Endodermal cell (in vitro differentiated cells): ENCODE results near the gene GDF10. TPM values are rescaled to one million over a fixed set of nuclear protein-coding genes. Genes with fewer than 3 reads are reported as not detected.

ENCODE experiments used
- DNase-seq: peaks from one replicate; pipeline ENCODE4 v3.0.0-alpha.2; 2017
- H3K27ac ChIP-seq: 2 replicates; pipeline ENCODE4 v1.5.1; 2013; ENCODE audit warnings: mild to moderate bottlenecking, low read depth, low read length, moderate library complexity
- H3K27me3 ChIP-seq: 2 replicates; pipeline ENCODE4 v1.6.1; 2013; ENCODE audit warnings: mild to moderate bottlenecking, low read length, moderate library complexity; ENCODE audit not compliant: insufficient read depth, control insufficient read depth, poor library complexity, severe bottlenecking
- H3K36me3 ChIP-seq: 2 replicates; pipeline ENCODE4 v1.7.0; 2013; ENCODE audit warnings: mild to moderate bottlenecking, low read length, moderate library complexity; ENCODE audit not compliant: control insufficient read depth, insufficient read depth
- H3K4me1 ChIP-seq: one replicate; pipeline ENCODE4 v1.7.0; 2013; ENCODE audit warnings: low read length; ENCODE audit not compliant: control insufficient read depth, insufficient read depth
- H3K4me3 ChIP-seq: 2 replicates; pipeline ENCODE4 v1.5.1; 2013; ENCODE audit warnings: mild to moderate bottlenecking, low read length, moderate library complexity
- H3K9ac ChIP-seq: 2 replicates; pipeline ENCODE4 v1.6.1; 2013; ENCODE audit warnings: mild to moderate bottlenecking, low read length, moderate library complexity; ENCODE audit not compliant: poor library complexity, severe bottlenecking; ENCODE audit errors: extremely low read depth
- H3K9me3 ChIP-seq: 2 replicates; pipeline ENCODE4 v1.6.1; 2013; ENCODE audit warnings: mild to moderate bottlenecking, low read length, moderate library complexity; ENCODE audit not compliant: control insufficient read depth
- H3K27ac Mint-ChIP-seq: 2 replicates; pipeline ENCODE4 v1.8.0; 2020; ENCODE audit warnings: mixed read lengths
- H3K27me3 Mint-ChIP-seq: 2 replicates; pipeline ENCODE4 v1.8.0; 2021; ENCODE audit warnings: mild to moderate bottlenecking, mixed read lengths; ENCODE audit not compliant: insufficient read depth
- H3K36me3 Mint-ChIP-seq: 2 replicates; pipeline ENCODE4 v1.8.0; 2020; ENCODE audit warnings: low read depth, mixed read lengths
- H3K4me1 Mint-ChIP-seq: 2 replicates; pipeline ENCODE4 v1.8.0; 2020; ENCODE audit warnings: mixed read lengths
- H3K4me3 Mint-ChIP-seq: 2 replicates; pipeline ENCODE4 v1.8.0; 2020; ENCODE audit warnings: mild to moderate bottlenecking, moderate library complexity, mixed read lengths
- H3K9me3 Mint-ChIP-seq: 2 replicates; pipeline ENCODE4 v1.8.0; 2020; ENCODE audit warnings: mild to moderate bottlenecking, mixed read lengths
- WGBS, 2 experiments: methylation state at CpG; one replicate each; pipeline versions ENCODE4 v1.1.5 to v1.1.7; 2013; ENCODE audit warnings: missing lambda C conversion rate in 2 of 2, mixed read lengths in 1 of 2; ENCODE audit not compliant: insufficient coverage in 1 of 2, insufficient read length in 1 of 2; 5-methylcytosine and 5-hydroxymethylcytosine counted together
- total RNA-seq, 2 donors: library from RNA; stranded (reverse); fragmentation: NEBNext Ultra II Directional in 1 of 2; extraction: Animal tissue kit (Norgen Biotek cat#: 25700) in 1 of 2; gene quantifications; 2 replicates in 1 of 2; 3 replicates in 1 of 2; pipeline ENCODE4 v1.2.1, GENCODE V29; 2021
- TF ChIP-seq, protein P1 (sequence below): fragments of 200-600 bp; sonication (generic); conservative IDR thresholded peaks from 2 replicates; pipeline ENCODE4 v1.5.0; 2021; ENCODE audit warnings: antibody characterized with exemption, mild to moderate bottlenecking

GDF10 gene
- total RNA-seq, 2 donors from 2014 or later = not detected

DNA sequence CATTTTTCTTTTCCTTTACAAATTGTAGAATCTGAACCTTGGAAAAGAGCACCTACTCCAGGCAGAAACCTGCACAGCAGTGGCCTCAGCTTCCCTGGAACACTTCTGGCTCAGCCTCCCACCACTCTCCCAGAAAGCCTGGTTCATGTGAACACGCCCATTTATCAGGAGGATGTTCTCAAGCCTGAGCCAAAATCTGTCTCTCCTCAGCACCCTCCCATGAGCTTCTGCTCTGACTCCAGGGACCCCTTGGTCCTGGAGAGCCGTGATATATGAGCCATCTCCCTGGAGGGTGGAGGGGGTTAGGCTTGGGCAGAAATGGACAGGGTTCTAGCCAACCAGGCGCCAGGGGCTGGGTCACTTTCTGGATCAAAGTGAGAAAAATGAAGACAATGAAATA lies 32.4 kb downstream of the GDF10 start:
- 91% methylated on average over 3 of the region's 3 CpGs; no CpG with 5 or more reads in 1 of the 2 experiments for WGBS, 2 experiments
- Mint-ChIP-seq H3K36me3 (no peaks in the 10 kb centered on the region), H3K4me3 (no peak overlapping the region), H3K27ac (no peak overlapping the region), H3K27me3 (peaks cover 5% of the 10 kb centered on the region), H3K9me3 (peaks cover 3% of the 10 kb centered on the region), H3K4me1 (no peaks in the 10 kb centered on the region)
- Histone ChIP-seq H3K4me3 (no peak overlapping the region), H3K9me3 (no peaks in the 10 kb centered on the region), H3K36me3 (no peaks in the 10 kb centered on the region), H3K9ac (no peak overlapping the region), H3K27me3 (no peaks in the 10 kb centered on the region), H3K27ac (no peak overlapping the region), H3K4me1 (no peaks in the 10 kb centered on the region)
- TF ChIP-seq, protein P1, sequence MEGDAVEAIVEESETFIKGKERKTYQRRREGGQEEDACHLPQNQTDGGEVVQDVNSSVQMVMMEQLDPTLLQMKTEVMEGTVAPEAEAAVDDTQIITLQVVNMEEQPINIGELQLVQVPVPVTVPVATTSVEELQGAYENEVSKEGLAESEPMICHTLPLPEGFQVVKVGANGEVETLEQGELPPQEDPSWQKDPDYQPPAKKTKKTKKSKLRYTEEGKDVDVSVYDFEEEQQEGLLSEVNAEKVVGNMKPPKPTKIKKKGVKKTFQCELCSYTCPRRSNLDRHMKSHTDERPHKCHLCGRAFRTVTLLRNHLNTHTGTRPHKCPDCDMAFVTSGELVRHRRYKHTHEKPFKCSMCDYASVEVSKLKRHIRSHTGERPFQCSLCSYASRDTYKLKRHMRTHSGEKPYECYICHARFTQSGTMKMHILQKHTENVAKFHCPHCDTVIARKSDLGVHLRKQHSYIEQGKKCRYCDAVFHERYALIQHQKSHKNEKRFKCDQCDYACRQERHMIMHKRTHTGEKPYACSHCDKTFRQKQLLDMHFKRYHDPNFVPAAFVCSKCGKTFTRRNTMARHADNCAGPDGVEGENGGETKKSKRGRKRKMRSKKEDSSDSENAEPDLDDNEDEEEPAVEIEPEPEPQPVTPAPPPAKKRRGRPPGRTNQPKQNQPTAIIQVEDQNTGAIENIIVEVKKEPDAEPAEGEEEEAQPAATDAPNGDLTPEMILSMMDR = no peak
- DNase-seq = no peak

DNA sequence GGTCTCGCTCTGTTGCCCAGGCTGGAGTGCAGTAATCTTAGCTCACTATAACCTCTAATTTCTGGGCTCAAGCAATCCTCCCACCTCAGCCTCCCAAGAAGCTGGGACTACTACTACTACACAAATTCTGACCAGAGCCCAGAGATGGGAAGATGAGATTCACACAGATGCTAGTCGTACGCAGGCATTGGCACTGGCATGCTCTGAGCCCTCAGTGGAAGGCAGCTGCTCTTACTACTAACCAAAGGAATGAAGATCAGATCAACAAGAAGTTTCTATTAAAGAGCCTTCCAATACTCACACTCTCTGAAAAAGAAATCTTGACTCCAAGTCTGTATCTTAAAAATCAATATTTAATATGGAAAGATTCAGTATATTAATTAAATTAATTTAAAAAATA lies 32.9 kb downstream of the GDF10 start:
- Mint-ChIP-seq H3K9me3 (no peaks in the 10 kb centered on the region), H3K36me3 (no peaks in the 10 kb centered on the region), H3K4me3 (no peak overlapping the region), H3K27ac (no peak overlapping the region), H3K4me1 (no peaks in the 10 kb centered on the region), H3K27me3 (peaks cover 5% of the 10 kb centered on the region)
- H3K36me3 ChIP-seq = no peaks in the 10 kb centered on the region
- no peak overlapping the region for H3K27ac ChIP-seq
- TF ChIP-seq, protein P1 = no peak
- H3K4me1 ChIP-seq = no peaks in the 10 kb centered on the region
- H3K4me3 ChIP-seq = no peak overlapping the region
- no peaks in the 10 kb centered on the region for H3K9me3 ChIP-seq
- 91 to 92% methylated on average over 3 of the region's 3 CpGs for WGBS, 2 experiments
- H3K9ac ChIP-seq = no peak overlapping the region
- no peaks in the 10 kb centered on the region for H3K27me3 ChIP-seq
- no peak for DNase-seq

DNA sequence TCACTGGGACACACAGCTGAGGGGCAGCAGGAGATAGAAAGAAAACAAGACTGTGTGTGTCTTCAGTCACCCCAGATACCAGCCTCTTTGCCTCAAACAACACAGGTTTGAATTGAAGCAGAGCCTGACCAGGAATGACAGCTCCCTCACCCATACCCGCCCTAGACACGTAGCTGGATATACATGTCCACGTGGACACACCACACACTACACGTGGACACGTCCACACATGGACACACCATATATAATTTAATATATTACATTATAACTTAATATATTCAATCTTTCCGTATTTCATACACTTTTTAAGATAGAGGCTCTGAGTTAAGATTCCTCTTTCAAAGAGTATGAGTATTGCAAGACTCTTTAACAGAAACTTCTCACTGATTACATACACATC lies 33.5 kb downstream of the GDF10 start:
- Histone ChIP-seq H3K27me3 (no peaks in the 10 kb centered on the region), H3K36me3 (no peaks in the 10 kb centered on the region), H3K9me3 (no peaks in the 10 kb centered on the region), H3K4me3 (no peak overlapping the region), H3K4me1 (no peaks in the 10 kb centered on the region), H3K9ac (no peak overlapping the region), H3K27ac (no peak overlapping the region)
- Mint-ChIP-seq H3K4me3 (no peak overlapping the region), H3K9me3 (no peaks in the 10 kb centered on the region), H3K27ac (no peak overlapping the region), H3K36me3 (no peaks in the 10 kb centered on the region), H3K4me1 (no peaks in the 10 kb centered on the region), H3K27me3 (peaks cover 5% of the 10 kb centered on the region)
- whole genome bisulfite sequencing, 2 experiments = 79% methylated on average over 6 of the region's 6 CpGs; no CpG with 5 or more reads in 1 of the 2 experiments
- TF ChIP-seq, protein P1 = no peak
- DNase-seq = no peak
